Parathyroid adenoma (tissue), 2 donors: ENCODE data around the gene MAP4K4.

Experiments used
- H2AFZ ChIP-seq: fragments of 300-600 bp; sonication (generic); one replicate; pipeline ENCODE4 v1.7.0; 2017; ENCODE audit warnings: antibody characterized with exemption, mild to moderate bottlenecking
- H3K27ac ChIP-seq: fragments of 300-600 bp; sonication (generic); one replicate; pipeline ENCODE4 v1.7.0; 2017
- H3K27me3 ChIP-seq: fragments of 300-600 bp; sonication (generic); one replicate; pipeline ENCODE4 v1.7.0; 2017; ENCODE audit warnings: low read length; ENCODE audit not compliant: control insufficient read depth, insufficient read depth
- H3K36me3 ChIP-seq: fragments of 300-600 bp; sonication (generic); one replicate; pipeline ENCODE4 v1.7.0; 2017; ENCODE audit warnings: low read length; ENCODE audit not compliant: control insufficient read depth, insufficient read depth
- H3K4me1 ChIP-seq: fragments of 300-600 bp; sonication (generic); one replicate; pipeline ENCODE4 v1.7.0; 2017; ENCODE audit warnings: control low read depth
- H3K4me2 ChIP-seq: fragments of 300-600 bp; sonication (generic); one replicate; pipeline ENCODE4 v1.7.0; 2017; ENCODE audit warnings: low read length
- H3K4me3 ChIP-seq: fragments of 300-600 bp; sonication (generic); one replicate; pipeline ENCODE4 v1.7.0; 2017; ENCODE audit warnings: low read depth, low read length
- H3K79me2 ChIP-seq: fragments of 300-600 bp; sonication (generic); one replicate; pipeline ENCODE4 v1.7.0; 2017; ENCODE audit warnings: control low read depth
- H3K9ac ChIP-seq: fragments of 300-600 bp; sonication (generic); one replicate; pipeline ENCODE4 v1.7.0; 2017; ENCODE audit warnings: mild to moderate bottlenecking
- H3K9me3 ChIP-seq: fragments of 300-600 bp; sonication (generic); one replicate; pipeline ENCODE4 v1.7.0; 2017; ENCODE audit warnings: low read length; ENCODE audit not compliant: control insufficient read depth
- TF ChIP-seq, protein P1 (sequence below): fragments of 300-600 bp; sonication (generic); IDR thresholded peaks from one replicate; pipeline ENCODE4 v1.7.0; 2017; ENCODE audit warnings: antibody characterized with exemption, mild to moderate bottlenecking
- donor health status: primary hyperparathyroidism.

MAP4K4 gene

DNA sequence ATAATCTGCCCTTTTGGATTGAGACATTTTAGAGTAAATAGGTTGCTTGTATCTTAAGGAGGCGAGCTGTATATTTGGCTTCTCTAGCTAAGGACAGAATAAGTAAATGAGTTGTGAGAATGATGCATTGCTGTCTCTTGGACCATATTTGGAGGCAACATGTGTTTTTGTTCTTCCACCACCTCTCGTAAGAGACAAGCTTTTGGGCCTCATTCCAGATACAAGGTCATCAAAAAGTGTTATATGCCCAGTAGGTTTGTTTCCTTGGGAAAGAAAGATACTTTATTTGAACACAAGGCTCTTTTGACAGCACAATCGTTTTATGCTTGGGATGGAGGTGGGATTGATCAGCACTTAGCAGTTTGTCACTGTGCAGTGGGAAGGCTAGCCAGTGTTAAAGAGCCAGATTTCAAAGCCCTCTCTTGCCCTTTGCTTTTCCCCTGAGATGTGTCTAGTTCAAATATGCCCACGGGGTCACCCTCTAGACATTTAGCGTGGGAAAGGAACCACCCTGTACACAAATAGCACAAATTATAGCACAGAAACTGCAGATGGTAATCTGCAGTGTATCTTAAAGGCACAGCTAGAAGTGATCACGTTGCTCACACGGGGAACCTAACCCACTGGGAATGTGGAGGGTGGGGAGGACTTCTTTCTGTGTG is 131.3 kb downstream of the MAP4K4 start:
- TF ChIP-seq, protein P1, sequence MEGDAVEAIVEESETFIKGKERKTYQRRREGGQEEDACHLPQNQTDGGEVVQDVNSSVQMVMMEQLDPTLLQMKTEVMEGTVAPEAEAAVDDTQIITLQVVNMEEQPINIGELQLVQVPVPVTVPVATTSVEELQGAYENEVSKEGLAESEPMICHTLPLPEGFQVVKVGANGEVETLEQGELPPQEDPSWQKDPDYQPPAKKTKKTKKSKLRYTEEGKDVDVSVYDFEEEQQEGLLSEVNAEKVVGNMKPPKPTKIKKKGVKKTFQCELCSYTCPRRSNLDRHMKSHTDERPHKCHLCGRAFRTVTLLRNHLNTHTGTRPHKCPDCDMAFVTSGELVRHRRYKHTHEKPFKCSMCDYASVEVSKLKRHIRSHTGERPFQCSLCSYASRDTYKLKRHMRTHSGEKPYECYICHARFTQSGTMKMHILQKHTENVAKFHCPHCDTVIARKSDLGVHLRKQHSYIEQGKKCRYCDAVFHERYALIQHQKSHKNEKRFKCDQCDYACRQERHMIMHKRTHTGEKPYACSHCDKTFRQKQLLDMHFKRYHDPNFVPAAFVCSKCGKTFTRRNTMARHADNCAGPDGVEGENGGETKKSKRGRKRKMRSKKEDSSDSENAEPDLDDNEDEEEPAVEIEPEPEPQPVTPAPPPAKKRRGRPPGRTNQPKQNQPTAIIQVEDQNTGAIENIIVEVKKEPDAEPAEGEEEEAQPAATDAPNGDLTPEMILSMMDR: no peak
- Histone ChIP-seq H3K9me3 (no peaks in the 10 kb centered on the region), H3K4me1 (no peaks in the 10 kb centered on the region), H3K4me3 (no peak overlapping the region), H3K4me2 (no peak overlapping the region), H3K27ac (no peak overlapping the region), H3K9ac (no peak overlapping the region), H2AFZ (no peak overlapping the region), H3K36me3 (no peaks in the 10 kb centered on the region), H3K79me2 (no peaks in the 10 kb centered on the region), H3K27me3 (no peaks in the 10 kb centered on the region)

DNA sequence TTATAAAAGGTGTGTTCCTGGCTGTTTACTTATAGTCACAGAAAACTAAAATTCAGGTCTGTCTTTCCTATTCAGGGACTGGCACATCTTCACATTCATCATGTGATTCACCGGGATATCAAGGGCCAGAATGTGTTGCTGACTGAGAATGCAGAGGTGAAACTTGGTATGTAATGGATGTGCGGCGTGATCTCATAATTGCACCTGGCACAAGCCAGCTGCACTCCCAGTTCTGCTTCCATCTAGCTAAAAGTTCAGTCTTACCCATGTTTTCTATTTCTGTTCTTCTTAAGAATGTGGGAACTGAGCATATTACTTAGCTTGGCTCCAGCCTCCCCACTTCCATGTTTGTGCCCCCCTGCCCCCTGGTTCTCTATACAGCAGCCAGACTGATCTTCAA is 131.9 kb downstream of the MAP4K4 start:
- Histone ChIP-seq H3K9ac (no peak overlapping the region), H3K4me3 (no peak overlapping the region), H3K4me2 (no peak overlapping the region), H3K36me3 (no peaks in the 10 kb centered on the region), H2AFZ (no peak overlapping the region), H3K27me3 (no peaks in the 10 kb centered on the region), H3K27ac (no peak overlapping the region), H3K9me3 (no peaks in the 10 kb centered on the region), H3K79me2 (no peaks in the 10 kb centered on the region), H3K4me1 (no peaks in the 10 kb centered on the region)
- TF ChIP-seq, protein P1: no peak

DNA sequence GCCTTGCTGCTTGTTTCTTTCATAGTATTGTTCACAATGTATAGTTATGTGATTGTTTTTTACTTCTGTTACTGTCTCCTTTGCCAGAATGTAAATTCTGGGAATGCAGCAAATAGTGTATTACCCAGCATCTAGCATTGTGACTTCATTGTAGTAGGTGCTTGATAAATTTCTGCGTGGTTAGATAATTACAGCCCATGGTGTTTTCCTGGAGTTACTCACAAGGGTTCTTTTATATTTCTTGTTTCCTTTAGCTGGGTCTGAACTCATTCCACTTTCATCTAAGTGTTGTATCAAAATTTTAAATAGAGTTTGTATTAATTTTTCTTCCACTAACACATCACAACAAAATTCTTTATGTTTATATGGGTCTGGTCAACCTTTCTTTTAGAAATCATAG is 132.6 kb downstream of the MAP4K4 start:
- Histone ChIP-seq H2AFZ (no peak overlapping the region), H3K27ac (no peak overlapping the region), H3K9ac (no peak overlapping the region), H3K27me3 (no peaks in the 10 kb centered on the region), H3K4me2 (no peak overlapping the region), H3K36me3 (no peaks in the 10 kb centered on the region), H3K4me1 (no peaks in the 10 kb centered on the region), H3K9me3 (no peaks in the 10 kb centered on the region), H3K79me2 (no peaks in the 10 kb centered on the region), H3K4me3 (no peak overlapping the region)
- TF ChIP-seq, protein P1: no peak

DNA sequence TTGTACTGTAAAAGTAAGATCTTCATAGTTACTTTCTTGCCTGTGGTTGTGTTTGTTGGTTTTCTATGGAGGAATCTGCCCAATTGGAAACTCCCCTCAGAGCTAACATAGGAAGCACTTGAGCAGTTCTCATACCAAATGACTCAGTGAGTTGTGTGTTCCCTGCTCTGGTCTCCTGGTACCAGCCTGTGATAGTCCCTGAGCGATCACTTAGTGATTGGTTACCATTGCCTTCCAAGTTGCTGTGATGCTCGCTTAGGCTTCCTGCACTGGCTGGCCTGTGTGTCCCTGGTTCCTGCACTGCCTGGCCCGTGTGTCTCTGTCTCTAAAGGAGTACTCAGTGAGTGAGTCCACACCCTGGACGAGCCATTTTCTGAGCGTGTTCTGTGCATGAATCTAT is 133.0 kb downstream of the MAP4K4 start:
- Histone ChIP-seq H3K4me1 (no peaks in the 10 kb centered on the region), H3K27me3 (no peaks in the 10 kb centered on the region), H3K4me3 (no peak overlapping the region), H3K9ac (no peak overlapping the region), H3K36me3 (no peaks in the 10 kb centered on the region), H3K79me2 (no peaks in the 10 kb centered on the region), H3K27ac (no peak overlapping the region), H3K9me3 (no peaks in the 10 kb centered on the region), H2AFZ (no peak overlapping the region), H3K4me2 (no peak overlapping the region)
- TF ChIP-seq, protein P1: no peak

DNA sequence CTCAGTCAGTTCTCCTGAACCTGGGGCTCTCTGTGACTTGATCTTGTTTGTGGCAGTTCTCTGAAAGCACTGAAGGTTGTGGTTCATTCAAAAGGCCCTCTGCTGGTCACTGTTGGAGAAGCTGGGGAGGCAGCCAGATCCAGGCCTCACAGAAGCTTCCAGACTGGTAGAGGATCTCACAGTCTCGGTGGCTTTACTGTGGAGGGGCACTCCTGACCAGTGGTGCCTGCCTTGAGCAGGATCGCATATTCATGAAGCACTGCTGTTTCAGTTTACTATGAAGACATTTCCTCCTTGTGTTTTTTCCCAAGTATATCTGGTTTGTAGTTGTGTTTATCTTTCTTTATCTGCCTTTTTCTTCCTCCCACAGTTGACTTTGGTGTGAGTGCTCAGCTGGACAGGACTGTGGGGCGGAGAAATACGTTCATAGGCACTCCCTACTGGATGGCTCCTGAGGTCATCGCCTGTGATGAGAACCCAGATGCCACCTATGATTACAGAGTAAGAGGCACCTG is 133.9 kb downstream of the MAP4K4 start:
- H3K9ac ChIP-seq: no peak overlapping the region
- H3K27ac ChIP-seq: no peak overlapping the region
- H3K27me3 ChIP-seq: no peaks in the 10 kb centered on the region
- H3K4me1 ChIP-seq: no peaks in the 10 kb centered on the region
- peak overlapping the region; percentile 26 for H2AFZ ChIP-seq
- H3K79me2 ChIP-seq: no peaks in the 10 kb centered on the region
- TF ChIP-seq, protein P1: peak; percentile 61
- H3K4me3 ChIP-seq: no peak overlapping the region
- no peaks in the 10 kb centered on the region for H3K36me3 ChIP-seq
- H3K9me3 ChIP-seq: no peaks in the 10 kb centered on the region
- H3K4me2 ChIP-seq: no peak overlapping the region
